Left colon (tissue), 2 donors: Measurements from ENCODE around the gene KHK. TPM values are rescaled to one million over a fixed set of nuclear protein-coding genes. Genes with fewer than 3 reads are reported as not detected.

Experiments used
- ATAC-seq: fragments of 200-7000 bp; cut with Tn5 transposase; one replicate; pipeline ENCODE4 v1.9.1; 2020; ENCODE audit warnings: mild to moderate bottlenecking, moderate library complexity
- DNase-seq, 2 donors: peaks; one replicate each; pipeline ENCODE4 v3.0.0-alpha.2; 2020
- intact Hi-C, 2 donors: fragments of 100-400 bp; cut with DNase I in 1 of 2; cut with micrococcal nuclease in 1 of 2; formaldehyde crosslinking; loops; one replicate each; pipeline versions ENCODE4 v1.11.2 to v1.14.0; 2022; cut with DNase I, micrococcal nuclease
- total RNA-seq, 2 donors: library from RNA; stranded (reverse); fragmentation: NEBNext Ultra II Directional; extraction: Animal tissue kit (Norgen Biotek cat#: 25700); gene quantifications; one replicate each; pipeline ENCODE4 v1.2.1, GENCODE V29; 2021
- donor health status: DM: no; HTN: no; CAD: no.
- donor health status: DM: yes; HTN: yes; CAD: no.

Gene KHK
- total RNA-seq, 2 donors from 2014 or later, result 8.8 to 13.4 TPM

DNA sequence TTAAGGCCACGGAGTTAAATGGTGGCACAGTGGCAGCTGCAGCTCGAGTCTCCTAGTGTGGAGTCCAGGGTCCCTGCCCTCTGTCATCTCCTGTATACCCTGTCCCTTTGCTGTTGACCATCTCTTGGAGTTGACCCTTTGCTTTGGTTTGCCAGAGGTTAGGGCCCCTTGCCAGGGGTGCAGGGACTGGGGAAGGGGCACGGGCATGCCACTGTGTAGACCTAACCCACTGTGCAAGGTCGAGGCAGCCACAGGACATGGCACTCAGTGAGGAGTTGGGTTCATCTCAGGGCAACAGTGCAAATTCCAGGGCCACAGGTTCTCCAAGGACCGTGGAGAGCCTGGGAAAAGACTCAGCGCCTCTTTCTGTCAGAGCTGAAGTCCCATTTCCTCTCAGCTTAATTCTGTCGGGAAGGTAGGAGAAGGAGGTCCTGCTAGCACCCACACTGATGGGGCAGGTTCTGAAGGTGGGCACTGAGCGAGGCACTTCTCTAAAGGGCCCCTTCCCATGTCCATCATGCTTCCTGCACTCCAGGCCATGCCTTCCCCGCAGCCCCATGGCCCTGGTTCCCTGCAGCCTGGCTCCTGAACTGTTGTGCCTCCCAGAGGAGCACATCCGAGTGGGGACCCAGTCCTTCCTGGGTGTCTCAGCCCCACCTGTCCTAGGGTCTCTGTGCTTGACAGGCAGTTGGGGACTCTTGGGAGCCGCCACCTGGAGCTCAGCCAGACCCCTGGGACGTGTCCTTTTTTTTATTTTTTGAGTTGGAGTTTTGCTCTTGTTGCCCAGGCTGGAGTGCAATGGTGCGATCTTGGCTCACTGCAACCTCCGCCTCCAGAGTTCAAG lies 2.8 kb downstream of the KHK start:
- intact Hi-C loops, result loop anchor here (5.0 to 10.0 kb wide), 2 partner anchors 55 to 127 kb away; partner anchors contain the start of gene TMEM214 (in 1 of the 2)
- no peak for DNase-seq
- ATAC-seq, result no peak

- intact Hi-C loops, result loop anchor here (10.0 kb wide), 2 partner anchors 103 to 193 kb away; partner anchors contain the start of gene TRIM54 (in 1 of the 2)
- no peak for ATAC-seq
- DNase-seq, result no peak
Observed at GRCh38 chr2:27091746-27092695, 5.4 kb downstream of the KHK start.

DNA sequence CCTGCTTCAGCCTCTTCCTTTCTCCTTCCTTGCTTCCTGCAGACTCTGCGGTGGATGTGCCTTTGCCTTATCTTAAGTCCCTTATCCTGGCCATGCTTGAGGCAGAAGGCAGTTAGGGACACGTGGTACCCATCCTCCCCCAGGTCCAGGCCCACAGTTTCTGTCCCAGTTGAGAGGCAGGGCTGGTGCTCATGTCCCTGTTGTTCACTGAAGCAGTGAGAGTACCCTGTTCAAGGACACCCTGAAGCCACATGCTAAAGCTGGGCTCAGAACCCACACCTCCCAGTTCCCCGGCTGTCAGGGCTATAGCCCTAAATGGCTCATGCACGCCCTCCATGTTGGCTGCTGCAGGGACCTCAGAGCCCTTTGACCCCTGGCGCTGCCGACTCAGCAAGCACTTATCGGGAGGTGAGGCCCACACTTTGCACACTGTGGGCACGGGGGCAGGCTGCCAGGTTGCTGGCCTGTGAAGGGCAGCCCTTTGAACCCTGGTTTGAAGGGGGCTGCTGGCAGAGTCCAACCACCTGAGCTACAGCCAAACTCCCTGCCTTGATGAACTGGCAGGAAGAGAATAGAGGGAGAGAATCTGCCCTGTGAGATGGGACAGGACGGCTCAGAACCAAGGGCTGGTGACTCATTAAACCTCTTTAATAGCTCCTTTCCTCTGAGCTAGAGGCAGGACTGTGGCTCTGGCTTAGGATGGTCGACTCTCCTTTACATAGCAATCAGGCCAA lies 6.3 kb downstream of the KHK start:
- ATAC-seq (peak; percentile 59), DNase-seq (peak in 1 of 2 donors; percentile 53)
- intact Hi-C loops, result loop anchor here (10.0 kb wide), 2 partner anchors 102 to 192 kb away; partner anchors contain the start of gene TRIM54 (in 1 of the 2)

GRCh38 chr2:27093430-27094352 lies 7.1 kb downstream of the KHK start:
- peak; percentile 42 for ATAC-seq
- no peak for DNase-seq
- intact Hi-C loops, result loop anchor here (10.0 kb wide), 2 partner anchors 101 to 191 kb away; partner anchors contain the start of gene TRIM54 (in 1 of the 2)

DNA sequence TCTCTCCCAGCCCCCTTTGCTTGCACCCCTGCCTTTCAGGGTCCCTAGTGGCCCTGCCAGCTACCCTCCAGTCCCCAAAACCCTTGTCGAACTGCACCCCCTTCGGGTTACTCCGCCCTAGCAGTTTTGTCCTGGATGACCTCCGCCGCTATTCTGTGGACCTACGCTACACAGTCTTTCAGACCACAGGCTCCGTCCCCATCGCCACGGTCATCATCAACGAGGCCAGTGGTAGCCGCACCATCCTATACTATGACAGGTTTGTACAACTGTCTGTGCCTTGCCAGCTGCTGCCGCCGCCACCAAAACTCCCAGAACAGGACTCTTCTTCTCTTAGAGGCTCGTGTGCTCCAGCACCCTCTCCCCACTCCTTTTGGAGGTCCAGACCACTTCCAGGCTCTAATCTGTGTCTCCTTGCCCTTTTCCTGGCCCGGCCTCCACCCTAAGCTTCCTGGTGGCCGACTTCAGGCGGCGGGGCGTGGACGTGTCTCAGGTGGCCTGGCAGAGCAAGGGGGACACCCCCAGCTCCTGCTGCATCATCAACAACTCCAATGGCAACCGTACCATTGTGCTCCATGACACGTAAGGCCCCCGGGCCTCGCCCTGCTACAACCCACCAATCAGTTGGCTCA lies 7.9 kb downstream of the KHK start:
- ATAC-seq (no peak), DNase-seq (no peak)
- intact Hi-C loops, result loop anchor here (10.0 kb wide), 2 partner anchors 100 to 190 kb away; partner anchors contain the start of gene TRIM54 (in 1 of the 2)

- no peak for ATAC-seq
- intact Hi-C loops, result loop anchor here (5.0 to 10.0 kb wide), 3 partner anchors 99 to 189 kb away; partner anchors contain the start of gene TRIM54 (in 2 of the 2)
- no peak for DNase-seq
Observed at GRCh38 chr2:27095427-27095744, 8.8 kb downstream of the KHK start.

- ATAC-seq, result peak; percentile 65
- DNase-seq, result peak in 1 of 2 donors; percentile 50
- intact Hi-C loops, result loop anchor here (5.0 to 10.0 kb wide), 3 partner anchors 99 to 189 kb away; partner anchors contain the start of gene TRIM54 (in 2 of the 2)
Observed at GRCh38 chr2:27095745-27096651, 9.4 kb downstream of the KHK start.

GRCh38 chr2:27096748-27097297 lies 10.3 kb downstream of the KHK start:
- ATAC-seq (no peak), DNase-seq (no peak)
- intact Hi-C loops, result loop anchor here (5.0 to 10.0 kb wide), 3 partner anchors 98 to 188 kb away; partner anchors contain the start of gene TRIM54 (in 2 of the 2)

GRCh38 chr2:27097341-27097740 lies 10.8 kb downstream of the KHK start:
- DNase-seq, result no peak
- intact Hi-C loops, result loop anchor here (5.0 to 10.0 kb wide), 3 partner anchors 97 to 187 kb away; partner anchors contain the start of gene TRIM54 (in 2 of the 2)
- no peak for ATAC-seq

DNA sequence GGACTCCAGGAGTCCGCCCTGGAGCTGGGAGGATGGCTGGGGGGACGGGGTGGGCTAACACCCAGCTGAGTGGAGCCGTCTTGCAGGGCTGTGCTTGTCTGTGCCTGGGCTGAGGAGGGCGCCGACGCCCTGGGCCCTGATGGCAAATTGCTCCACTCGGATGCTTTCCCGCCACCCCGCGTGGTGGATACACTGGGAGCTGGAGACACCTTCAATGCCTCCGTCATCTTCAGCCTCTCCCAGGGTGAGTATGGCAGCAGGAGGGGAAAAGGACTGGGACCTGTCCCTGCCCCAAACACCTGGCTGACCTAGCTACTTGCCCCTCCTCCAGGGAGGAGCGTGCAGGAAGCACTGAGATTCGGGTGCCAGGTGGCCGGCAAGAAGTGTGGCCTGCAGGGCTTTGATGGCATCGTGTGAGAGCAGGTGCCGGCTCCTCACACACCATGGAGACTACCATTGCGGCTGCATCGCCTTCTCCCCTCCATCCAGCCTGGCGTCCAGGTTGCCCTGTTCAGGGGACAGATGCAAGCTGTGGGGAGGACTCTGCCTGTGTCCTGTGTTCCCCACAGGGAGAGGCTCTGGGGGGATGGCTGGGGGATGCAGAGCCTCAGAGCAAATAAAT lies 12.9 kb downstream of the KHK start:
- DNase-seq, result no peak
- intact Hi-C loops, result loop anchor here (5.0 to 10.0 kb wide), 3 partner anchors 95 to 185 kb away; partner anchors contain the start of gene TRIM54 (in 2 of the 2)

DNA sequence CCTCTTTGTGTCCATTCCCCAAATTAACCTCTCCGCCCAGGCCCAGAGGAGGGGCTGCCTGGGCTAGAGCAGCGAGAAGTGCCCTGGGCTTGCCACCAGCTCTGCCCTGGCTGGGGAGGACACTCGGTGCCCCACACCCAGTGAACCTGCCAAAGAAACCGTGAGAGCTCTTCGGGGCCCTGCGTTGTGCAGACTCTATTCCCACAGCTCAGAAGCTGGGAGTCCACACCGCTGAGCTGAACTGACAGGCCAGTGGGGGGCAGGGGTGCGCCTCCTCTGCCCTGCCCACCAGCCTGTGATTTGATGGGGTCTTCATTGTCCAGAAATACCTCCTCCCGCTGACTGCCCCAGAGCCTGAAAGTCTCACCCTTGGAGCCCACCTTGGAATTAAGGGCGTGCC lies 13.5 kb downstream of the KHK start:
- no peak for DNase-seq
- intact Hi-C loops, result no loop called here
- no peak for ATAC-seq

More for the DNA sequence above, 12.9 kb downstream of the KHK start:
- no peak for ATAC-seq

GRCh38 chr2:27102329-27102728 lies 15.8 kb downstream of the KHK start:
- DNase-seq (no peak), ATAC-seq (no peak)
- intact Hi-C loops, result no loop called here

DNA sequence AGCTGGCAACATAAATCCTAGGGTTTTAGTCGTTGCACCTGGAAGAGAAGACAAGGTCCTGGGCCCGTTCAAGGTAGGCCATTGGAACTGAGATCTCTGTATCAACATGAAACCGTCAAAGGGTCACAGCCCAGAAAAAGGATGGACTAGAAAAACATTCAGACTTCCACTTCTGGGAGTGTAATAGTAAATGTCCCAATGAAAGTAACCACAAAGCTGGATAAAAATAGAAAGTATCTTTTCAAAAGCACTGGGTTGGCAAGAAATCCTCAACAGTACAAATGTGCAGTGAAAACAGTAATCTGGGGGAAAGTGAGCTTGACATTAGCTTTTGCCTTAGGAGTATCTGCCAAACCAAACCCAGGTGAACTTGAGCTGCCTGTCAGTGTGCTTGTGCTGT lies 19.4 kb downstream of the KHK start:
- intact Hi-C loops, result no loop called here
- ATAC-seq (no peak), DNase-seq (no peak)

- DNase-seq (no peak), ATAC-seq (no peak)
- intact Hi-C loops, result no loop called here
Observed at GRCh38 chr2:27108221-27108620, 21.6 kb downstream of the KHK start.

- intact Hi-C loops, result no loop called here
- no peak for DNase-seq
Observed at GRCh38 chr2:27109083-27109482, 22.5 kb downstream of the KHK start.

More at GRCh38 chr2:27109083-27109482, 22.5 kb downstream of the KHK start:
- no peak for ATAC-seq
